Stomach (tissue), 4 donors: ENCODE data around the gene OR13C4.

Experiments used
- CTCF ChIP-seq, 7 experiments: fragments of 450-650 bp in 4 of 7; fragments of 200-600 bp in 3 of 7; sonication (generic) in 3 of 7; IDR thresholded peaks; one replicate each; pipeline ENCODE4 v1.5.1; 2016 to 2019; ENCODE audit warnings: antibody characterized with exemption in 7 of 7, control low read depth in 2 of 7, mild to moderate bottlenecking in 1 of 7
- EP300 ChIP-seq: sonication (generic); formaldehyde crosslinking; IDR thresholded peaks from one replicate; pipeline ENCODE4 v1.6.1; 2017; ENCODE audit warnings: antibody characterized with exemption
- POLR2A ChIP-seq, 4 donors: fragments of 450-650 bp; IDR thresholded peaks; one replicate each; pipeline ENCODE4 v1.6.1; 2016; ENCODE audit warnings: antibody characterized with exemption in 4 of 4, control low read depth in 2 of 4, mild to moderate bottlenecking in 1 of 4, moderate library complexity in 1 of 4
- POLR2AphosphoS5 ChIP-seq, 3 donors: sonication (generic); formaldehyde crosslinking; IDR thresholded peaks; one replicate each; pipeline ENCODE4 v1.6.1; 2016; ENCODE audit warnings: antibody characterized with exemption in 3 of 3

GRCh38 chr9:104568868-104569267 lies 41.9 kb upstream of the OR13C4 start, which contains the start of gene OR13C8:
- TF ChIP-seq CTCF (IDR thresholded peaks at IDR 0.05) (no peak), POLR2A (IDR thresholded peaks at IDR 0.05) (no peak), EP300 (no peak), POLR2AphosphoS5 (IDR thresholded peaks at IDR 0.05) (no peak)
